ENCODE data around the gene CECR2.
"Not testable (repeated sequence)": the region's sequence is repeated elsewhere in the genome, so short reads cannot be mapped to it uniquely, and the experiment has no call there.

CECR2 gene

DNA sequence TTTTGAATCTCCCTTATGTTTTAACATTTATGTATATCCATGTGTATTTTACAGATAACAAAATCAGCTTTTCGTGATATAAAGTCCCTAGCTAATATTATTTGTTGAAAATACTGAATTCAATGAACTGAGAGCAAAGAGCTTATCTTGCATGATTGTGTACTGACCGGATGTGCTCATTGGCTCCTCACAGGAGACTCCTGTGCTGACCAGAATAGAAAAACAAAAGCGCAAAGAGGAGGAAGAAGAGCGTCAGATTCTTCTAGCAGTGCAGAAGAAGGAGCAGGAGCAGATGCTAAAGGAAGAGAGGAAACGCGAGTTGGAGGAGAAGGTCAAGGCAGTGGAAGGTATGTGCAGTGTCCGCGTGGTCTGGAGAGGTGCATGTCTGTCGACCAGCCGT, 154.7 kb downstream of the CECR2 start:
- no peak for DNase-seq

DNA sequence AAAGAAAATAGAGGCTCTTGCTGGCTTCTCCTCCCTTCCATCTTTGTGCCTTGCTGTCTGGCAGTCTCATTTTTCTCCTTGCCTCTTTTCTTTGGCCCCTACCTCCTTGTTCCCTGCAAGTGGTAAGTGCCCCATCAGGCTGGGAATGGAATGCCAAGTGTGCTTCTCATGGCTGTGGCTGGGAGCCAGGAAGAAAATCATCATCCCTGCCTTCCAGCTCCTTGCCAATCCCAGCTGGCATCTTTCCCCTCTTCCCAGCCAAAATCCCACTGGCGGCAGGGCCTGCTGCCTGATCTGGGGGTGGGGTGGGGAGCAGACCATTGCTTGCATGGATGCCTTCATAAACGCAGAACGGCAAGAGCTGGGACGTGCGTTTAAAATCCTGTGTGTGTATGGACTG, 167.0 kb downstream of the CECR2 start:
- peak; percentile 5 for DNase-seq

DNA sequence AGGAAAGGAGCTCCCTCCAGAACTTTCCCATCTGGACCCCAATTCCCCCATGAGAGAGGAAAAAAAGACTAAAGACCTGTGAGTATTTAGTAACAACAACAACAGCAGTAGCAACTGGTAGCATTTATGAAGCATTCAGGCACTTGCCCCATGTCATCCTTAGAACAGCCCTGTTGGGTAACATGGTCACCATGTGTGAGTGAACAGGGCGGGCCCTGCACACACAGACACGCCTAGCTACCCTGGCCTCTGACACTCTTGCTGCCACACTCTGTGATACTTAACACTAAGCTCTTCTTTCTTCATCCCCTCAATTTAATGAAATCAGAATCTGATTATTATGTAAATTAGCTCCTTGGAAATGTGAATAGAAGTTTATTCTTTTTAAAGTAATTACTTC, 167.9 kb downstream of the CECR2 start:
- no peak for DNase-seq

DNA sequence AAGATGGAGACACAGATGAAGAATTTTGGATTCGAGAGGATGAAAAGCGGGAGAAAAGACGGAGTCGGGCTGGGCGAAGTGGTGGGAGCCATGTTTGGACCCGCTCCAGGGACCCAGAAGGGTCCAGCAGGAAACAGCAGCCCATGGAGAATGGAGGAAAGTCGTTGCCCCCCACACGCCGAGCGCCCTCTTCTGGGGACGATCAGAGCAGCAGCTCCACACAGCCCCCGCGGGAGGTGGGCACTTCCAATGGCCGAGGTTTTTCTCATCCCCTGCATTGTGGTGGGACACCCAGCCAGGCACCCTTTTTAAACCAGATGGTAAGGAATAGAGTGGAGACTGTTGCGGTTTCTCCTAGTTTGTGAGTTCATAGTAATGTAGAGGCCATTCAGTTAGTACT, 171.2 kb downstream of the CECR2 start:
- DNase-seq = no peak

DNA sequence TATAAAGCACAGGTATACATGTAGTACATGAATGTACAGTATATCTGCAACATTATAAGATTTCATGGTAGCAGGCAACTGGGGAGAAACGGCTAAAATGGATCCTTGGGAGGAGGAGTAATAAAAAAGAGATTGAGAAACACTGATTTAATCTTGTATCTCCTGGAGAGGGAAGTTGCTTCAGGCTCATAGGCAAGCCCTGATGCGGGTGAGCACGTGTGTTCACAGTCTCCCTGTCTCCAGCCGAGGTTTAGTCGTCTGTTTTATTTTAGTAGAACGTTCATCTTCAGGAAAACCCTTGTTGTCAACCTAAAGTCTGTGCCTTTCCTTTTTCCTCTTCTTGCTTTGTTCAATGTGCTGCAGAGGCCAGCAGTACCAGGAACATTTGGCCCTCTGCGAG, 172.2 kb downstream of the CECR2 start:
- DNase-seq = no peak

DNA sequence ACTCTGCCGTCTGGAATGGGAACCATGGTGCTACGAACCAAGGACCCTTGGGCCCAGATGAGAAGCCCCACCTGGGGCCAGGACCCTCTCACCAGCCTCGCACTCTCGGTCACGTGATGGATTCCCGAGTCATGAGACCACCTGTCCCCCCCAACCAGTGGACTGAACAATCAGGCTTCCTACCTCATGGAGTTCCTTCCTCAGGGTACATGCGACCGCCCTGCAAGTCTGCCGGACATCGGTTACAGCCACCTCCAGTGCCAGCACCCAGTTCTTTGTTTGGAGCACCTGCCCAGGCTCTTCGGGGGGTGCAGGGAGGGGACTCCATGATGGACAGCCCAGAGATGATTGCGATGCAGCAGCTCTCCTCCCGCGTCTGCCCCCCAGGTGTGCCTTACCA, 173.2 kb downstream of the CECR2 start:
- no peak for DNase-seq

DNA sequence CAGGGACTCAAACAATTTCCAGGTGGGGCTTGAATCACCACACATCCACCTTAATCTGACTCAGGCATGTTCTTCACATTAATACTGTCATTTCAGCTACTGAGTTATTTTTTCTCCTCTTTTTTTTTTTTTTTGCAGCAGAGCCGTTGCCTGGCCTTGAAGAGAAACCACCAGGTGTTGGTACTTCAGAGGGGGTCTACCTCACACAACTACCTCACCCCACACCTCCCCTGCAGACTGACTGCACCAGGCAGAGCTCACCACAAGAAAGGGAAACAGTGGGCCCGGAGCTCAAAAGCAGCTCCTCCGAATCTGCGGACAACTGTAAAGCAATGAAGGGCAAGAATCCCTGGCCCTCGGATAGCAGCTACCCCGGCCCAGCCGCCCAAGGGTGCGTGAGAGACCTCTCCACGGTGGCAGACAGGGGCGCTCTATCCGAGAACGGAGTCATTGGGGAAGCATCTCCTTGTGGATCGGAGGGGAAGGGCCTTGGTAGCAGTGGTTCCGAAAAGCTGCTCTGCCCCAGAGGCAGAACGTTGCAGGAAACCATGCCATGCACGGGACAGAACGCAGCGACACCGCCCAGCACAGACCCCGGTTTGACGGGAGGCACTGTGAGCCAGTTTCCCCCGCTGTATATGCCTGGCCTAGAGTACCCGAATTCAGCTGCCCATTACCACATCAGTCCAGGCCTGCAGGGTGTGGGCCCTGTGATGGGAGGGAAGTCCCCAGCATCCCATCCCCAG, 178.9 kb downstream of the CECR2 start:
- DNase-seq = no peak

DNA sequence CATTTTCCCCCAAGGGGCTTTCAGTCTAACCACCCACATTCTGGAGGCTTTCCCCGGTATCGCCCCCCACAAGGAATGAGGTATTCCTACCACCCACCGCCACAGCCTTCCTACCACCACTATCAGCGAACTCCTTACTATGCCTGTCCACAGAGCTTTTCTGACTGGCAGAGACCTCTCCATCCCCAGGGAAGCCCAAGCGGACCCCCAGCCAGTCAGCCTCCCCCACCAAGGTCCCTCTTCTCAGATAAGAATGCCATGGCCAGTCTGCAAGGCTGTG, 179.4 kb downstream of the CECR2 start:
- DNase-seq = no peak

DNA sequence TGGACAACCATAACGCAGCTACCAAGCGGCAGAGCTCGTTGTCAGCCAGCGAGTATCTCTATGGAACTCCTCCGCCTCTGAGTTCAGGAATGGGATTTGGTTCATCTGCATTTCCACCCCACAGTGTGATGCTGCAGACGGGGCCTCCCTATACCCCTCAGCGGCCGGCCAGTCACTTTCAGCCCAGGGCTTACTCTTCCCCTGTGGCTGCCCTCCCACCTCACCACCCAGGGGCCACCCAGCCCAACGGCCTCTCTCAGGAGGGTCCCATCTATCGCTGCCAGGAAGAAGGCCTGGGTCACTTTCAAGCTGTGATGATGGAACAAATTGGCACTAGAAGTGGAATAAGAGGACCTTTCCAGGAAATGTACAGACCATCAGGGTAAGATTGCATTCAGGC, 179.9 kb downstream of the CECR2 start:
- no peak for DNase-seq

DNA sequence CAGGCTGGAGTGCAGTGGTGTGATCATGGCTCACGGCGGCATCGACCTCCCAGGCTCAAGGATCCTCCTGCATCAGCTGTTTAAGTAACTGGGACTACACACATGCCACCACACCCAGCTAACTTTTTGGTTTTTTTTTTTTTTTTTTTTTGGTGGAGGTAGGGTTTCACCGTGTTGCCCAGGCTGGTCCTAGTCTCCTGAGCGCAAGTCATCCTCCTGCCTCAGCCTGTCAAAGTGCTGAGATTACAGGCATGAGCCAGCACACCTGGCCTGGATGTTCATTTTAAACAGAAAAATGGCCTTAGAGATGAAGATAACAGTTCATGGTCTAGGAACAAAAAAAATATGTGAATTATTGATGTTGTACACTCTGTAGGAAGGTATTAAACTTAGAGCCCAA, 180.4 kb downstream of the CECR2 start:
- no peak for DNase-seq

DNA sequence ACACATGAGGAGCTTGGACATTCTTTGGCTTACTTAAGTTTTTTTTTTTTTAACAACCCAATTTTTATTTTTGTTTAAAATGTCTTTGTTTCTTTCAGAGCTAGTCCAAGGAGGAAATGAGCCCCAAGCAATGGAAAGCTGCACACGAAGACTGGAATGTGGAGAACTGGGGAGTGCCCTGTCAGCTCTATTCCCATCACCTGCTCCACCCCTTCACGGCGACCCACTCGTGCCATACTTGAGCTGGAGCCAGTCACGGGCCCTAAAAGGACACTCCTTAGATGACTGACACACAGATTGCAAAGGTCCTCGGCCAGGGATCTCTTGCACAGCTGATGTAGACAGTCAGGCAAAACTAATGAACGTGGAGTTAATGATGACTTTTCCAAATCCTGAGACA, 183.5 kb downstream of the CECR2 start:
- no peak for DNase-seq

DNA sequence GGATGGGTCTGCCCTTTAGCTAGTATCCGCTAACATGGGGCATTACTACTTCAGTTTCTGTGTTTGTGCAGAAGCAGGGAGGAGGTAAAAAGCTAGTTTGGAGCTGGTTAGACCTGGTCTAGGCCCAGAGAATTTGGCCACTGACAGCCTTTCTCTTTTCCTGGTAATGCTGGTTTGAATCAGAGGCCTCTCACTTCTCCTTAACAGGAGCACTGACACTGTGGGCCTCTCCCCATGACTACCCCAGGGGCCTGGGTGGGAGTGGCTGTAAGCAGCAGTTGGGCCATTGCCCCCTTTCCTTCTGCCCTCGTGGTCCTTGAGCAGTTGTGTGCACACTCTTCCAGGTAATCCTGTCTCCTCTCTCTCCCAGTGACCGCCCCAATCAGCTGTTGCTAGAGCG, 185.6 kb downstream of the CECR2 start:
- no peak for DNase-seq

DNA sequence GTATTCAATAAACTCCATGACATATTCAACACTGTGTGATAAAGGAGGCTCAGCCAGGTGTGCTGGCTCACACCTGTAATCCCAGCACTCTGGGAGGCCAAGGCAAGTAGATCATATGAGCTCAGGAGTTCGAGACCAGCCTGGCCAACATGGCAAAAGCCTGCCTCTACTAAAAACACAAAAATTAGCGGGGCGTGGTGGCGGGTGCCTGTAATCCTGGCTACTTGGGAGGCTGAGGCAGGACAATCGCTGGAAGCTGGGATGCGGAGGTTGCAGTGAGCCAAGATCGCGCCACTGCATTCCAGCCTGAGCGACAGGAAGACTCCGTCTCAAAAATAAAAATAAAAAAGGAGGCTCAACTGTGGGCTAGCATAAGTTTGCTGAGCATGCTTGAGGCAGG, 189.9 kb downstream of the CECR2 start:
- DNase-seq = no peak

DNA sequence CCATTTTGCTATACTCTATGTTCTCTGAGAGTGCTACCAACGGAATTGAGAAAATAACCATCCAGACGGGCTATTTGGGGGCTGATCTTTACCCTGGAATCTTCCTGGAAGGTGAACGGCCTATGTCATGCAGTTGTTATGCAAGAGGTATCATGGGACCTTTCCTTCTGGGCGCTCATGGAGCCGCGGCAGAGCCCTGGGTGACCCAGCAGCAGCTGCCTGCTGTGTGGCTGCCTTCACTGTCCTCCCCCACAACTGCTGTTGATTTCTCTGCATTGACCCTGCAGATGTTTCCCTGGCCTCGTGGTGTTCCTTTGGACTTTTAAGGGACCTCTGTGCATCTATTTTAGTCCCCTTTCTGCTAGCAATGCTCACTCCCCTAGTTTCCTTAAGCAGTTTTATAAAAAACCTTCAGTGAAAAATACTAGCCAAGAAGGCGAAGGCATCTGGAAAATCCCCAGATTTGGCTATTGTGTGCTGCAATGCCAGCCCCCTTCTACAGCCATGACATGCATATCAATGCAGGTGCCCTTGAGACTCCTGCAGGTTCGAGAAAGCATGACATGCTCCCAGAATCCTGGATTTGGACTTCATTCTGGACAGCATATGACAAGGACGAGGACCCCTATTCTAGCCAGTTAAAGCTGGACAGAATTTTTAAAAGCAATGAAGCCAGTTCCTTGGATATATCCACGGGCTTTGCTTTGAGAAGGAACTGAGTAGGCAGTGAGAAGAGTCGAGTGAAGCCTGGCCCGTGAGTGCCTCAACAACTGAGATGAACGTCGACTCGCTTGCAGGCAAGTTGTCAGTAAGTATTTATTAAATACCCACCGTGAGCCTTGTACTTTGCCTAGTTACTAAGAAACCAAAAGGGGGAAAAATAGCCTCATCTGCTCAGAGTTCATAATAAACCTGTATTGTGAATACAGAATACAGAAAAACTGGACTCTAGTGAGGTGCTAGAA, 193.9 kb downstream of the CECR2 start, which contains the start of gene SLC25A18:
Gene SLC25A18, plus strand, starts transcription at position 593 of the 965 bp plus-strand sequence. CDS start 16,447 bp downstream, outside the sequence.
- no peak for DNase-seq

DNA sequence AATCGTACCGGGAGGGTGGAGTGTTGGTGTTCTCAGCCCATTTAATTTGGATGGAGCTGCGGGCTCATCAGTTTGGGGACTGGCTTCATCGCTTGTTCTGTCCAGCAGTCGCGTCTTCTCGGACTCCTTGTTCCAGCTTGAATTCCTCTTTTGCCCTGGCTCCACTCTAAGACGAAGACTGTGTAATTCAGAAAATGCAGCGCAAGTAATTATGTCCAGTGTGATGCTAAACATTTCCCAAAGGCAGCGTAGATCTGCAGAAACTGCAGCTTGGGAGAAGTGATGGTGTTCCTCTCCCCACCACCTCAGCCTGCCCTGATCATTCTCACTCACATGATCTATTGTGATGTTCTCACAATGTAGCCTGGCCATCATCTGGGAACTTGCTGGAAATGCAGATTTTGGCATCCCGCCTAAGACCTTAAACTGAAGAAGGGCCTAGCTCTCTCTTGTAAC, 194.7 kb downstream of the CECR2 start:
- DNase-seq = peak; percentile 20

DNA sequence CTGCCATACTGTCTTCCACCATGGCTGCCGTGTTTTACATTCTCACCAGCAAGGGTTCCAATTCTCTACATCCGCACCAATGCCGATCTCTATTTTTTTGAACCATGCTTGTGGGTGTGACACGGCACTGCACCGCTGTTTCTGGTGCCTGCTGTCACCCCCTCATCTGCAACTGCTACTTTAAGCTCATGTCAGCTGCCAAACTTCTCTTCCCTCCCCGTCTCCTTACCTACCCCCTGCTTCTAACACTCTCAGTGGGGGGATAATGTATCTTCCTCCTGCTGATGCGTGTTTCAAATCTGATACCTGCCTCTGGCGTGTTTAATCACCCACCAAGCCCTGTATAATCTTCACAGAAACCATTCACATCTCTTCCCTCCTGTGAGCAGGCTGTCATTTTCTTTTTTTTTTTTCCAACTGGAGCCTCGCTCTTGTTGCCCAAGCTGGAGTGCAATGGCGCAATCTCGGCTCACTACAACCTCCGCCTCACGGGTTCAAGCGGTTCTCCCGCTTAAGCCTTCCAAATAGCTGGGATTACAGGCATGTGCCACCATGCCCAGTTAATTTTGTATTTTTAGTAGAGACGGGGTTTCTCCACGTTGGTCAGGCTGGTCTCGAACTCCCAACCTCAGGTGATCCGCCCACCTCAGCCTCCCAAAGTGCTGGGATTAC, 196.9 kb downstream of the CECR2 start:
- DNase-seq = not testable (repeated sequence)

DNA sequence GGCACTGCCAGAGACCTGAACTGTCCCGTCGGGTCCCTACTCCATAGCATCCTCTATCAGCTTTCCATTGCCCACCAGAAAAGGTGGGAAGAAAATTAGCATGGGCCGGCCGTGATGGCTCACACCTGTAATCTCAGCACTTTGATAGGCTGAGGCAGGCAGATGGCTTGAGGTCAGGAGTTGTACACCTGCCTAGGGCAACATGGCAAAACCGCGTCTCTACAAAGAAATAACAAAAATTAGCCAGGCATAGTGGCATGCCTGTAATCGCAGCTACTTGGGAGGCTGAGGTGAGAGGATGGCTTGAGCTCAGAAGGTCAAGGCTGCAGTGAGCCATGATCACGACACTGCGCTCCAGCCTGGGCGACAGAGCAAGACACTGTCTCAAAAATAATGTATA, 197.5 kb downstream of the CECR2 start:
- no peak for DNase-seq

DNA sequence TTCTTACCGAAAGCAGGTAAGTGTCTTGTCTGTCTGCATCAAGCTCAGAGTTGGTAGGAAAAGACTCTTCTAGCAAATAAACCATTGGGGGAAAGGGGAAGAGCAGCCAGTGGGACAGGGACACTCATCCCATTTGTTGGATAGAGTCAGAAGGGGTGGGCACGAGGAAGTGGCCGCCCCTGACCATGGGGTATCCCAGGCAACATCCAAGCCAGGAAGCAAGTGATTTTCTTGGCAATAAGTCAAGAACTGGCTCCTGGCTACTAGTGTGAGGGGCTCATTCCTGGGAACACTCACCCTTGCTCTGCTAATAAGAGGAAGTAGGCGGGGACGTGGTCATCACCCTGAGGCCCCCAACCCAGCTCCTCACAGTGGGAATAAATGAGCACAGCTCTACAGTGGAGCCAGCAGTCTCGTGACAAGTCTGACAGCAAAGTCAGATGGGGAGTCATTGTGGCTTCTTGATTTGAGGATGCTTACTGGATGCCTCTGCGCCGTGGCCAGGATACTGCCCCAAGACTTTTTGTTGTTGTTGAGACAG, 200.8 kb downstream of the CECR2 start:
- DNase-seq = peak; percentile 36

DNA sequence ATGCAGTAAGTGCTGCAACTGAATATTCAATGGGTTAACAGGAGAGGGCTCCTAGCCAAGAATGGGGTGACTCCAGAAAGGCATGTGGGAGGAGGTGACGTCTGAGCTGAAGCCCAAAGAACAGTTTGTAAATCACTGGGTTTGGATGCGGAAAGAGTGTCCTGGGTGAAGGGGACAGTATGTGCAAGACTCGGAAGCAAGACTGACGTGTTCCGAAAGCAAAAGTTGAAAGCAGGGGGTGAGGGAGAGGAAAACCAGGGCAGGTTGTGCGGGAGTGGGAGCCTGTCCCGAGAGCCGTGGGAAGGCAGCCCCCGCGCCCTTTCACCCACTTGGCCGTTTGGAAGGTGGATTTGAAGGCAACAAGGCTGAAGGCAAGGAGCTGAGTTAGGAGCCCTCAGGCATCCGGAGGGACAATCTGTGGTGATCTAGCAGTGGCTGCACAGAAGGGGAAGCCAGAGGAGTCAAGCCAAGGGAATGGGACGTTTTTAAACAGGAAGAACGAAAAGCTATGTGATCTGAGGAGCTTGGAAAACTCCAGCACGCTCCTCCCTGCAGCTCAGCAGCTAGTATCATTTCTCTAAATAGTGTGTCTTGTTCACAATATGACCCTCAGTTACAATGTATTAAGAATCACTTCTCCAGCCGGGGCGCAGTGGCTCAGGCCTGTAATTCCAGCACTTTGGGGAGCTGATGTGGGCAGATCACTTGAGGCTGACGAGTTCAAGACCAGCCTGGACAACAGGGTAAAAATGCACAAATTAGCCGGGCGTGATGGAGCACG, 201.8 kb downstream of the CECR2 start:
- peak; percentile 73 for DNase-seq

DNA sequence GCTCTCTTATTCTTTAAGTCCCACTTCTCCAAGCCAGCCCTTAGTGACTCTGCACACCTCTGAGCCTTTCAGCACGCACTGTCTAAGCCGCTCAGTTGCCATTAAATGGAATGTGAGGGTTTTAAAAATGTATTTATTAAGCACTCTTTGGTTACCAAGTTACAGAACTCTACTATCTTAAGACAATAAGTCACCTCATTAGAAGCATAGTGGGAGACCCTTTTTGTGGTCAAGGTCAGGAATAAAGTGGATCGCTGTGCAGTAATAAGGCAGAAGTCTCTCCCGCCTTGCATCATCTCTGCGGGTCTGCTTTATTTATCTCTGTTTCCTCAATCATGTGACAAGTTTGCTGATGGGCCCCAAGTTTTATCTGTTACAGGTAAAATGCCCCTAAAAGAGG, 205.9 kb downstream of the CECR2 start:
- no peak for DNase-seq

DNA sequence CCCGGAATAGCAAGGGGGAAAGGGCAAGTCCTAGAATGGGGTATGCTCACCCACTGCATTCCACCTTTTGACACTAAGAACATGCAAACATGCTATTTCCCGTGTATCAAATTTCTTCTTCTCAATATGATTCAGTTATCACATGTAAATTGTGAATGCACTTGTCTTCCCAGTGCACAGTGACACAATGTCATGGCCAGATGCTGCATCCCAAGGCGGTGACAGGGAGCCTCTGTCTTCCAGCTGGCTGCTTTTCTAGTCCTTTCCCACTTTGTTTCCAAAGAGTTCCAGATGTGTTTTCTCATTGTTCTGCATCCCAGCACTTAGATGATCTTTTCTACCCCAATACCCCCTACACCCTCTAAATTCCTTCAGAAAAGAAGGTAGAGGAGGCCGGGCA, 206.4 kb downstream of the CECR2 start:
- DNase-seq = no peak

DNA sequence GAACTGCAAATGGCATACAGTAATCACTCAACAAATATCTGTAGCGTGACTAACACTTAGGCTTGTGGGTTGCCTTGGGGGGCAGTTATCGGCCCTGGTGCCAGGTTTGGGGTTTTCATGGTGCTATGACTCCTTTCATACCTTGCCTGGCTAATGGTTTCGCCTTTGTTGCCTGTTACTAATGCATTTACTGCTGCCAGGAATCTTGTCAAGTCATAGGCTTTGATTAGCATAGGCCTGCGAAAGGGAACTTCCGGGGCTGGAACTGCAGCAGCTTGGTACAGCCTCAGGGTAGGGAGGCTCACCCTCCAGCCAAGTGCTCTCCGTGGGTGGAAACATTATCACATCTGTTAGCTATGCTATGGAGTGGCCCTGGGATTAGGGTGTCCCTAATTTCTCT, 207.2 kb downstream of the CECR2 start:
- DNase-seq = peak; percentile 93
